ENCODE results near the gene PAPPA2. TPM values are rescaled to one million over a fixed set of nuclear protein-coding genes. Genes with fewer than 3 reads are reported as not detected.
"Not testable (repeated sequence)": the region's sequence is repeated elsewhere in the genome, so short reads cannot be mapped to it uniquely, and the experiment has no call there.

Gene PAPPA2
- polyA plus RNA-seq (2011; rRNA removed) (0.82 and 0.97 TPM in 2 replicates), polyA minus RNA-seq (2011; rRNA and poly(A)+ RNA removed) (0.82 and 1.7 TPM in 2 replicates)

GRCh38 chr1:176462674-176463378 lies at the start of gene PAPPA2:
Gene PAPPA2, plus strand, starts transcription at chr1:176463175. Its CDS starts 93,148 bp downstream, at chr1:176556323.
- TF ChIP-seq, protein P1, sequence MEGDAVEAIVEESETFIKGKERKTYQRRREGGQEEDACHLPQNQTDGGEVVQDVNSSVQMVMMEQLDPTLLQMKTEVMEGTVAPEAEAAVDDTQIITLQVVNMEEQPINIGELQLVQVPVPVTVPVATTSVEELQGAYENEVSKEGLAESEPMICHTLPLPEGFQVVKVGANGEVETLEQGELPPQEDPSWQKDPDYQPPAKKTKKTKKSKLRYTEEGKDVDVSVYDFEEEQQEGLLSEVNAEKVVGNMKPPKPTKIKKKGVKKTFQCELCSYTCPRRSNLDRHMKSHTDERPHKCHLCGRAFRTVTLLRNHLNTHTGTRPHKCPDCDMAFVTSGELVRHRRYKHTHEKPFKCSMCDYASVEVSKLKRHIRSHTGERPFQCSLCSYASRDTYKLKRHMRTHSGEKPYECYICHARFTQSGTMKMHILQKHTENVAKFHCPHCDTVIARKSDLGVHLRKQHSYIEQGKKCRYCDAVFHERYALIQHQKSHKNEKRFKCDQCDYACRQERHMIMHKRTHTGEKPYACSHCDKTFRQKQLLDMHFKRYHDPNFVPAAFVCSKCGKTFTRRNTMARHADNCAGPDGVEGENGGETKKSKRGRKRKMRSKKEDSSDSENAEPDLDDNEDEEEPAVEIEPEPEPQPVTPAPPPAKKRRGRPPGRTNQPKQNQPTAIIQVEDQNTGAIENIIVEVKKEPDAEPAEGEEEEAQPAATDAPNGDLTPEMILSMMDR (IDR thresholded peaks at IDR 0.05; ENCODE audit: insufficient read depth, low read depth, low read length): no peak
- CTCF ChIA-PET: no interaction called here
- H3K36me3 ChIP-seq (ENCODE audit: control insufficient read depth, insufficient read depth, low read length): no peaks in the 10 kb centered on the region
- no peak within 1 kb of the TSS for H3K4me3 ChIP-seq (ENCODE audit: low read depth, low read length)
- H3K27me3 ChIP-seq (ENCODE audit: control insufficient read depth, insufficient read depth, low read length): no peaks in the 10 kb centered on the region
- DNase-seq (ENCODE audit: low read depth): no peak
- POLR2A ChIA-PET: no interaction called here

DNA sequence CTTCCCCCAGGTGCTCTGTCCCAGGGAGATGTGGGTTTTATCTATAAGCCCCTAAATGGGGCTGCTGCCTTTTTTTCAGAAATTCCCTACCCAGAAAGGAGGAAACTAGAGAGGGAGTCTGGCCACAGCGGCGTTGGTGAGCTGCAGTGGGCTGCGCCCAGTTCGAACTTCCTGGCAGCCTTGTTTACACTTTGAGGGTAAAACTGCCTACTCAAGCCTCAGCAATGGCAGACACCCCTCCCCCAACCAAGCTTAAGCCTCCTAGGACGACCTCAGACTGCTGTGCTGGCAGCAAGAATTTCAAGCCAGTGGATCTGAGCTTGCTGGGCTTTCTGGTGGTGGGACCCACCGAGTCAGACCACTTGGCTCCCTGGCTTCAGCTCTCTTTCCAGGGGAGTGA lies 46.2 kb upstream of the PAPPA2 start:
- no peaks in the 10 kb centered on the region for H3K36me3 ChIP-seq (ENCODE audit: control insufficient read depth, insufficient read depth, low read length)
- ChIA-PET POLR2A (no interaction called here), CTCF (no interaction called here)
- no peak overlapping the region for H3K4me3 ChIP-seq (ENCODE audit: low read depth, low read length)
- H3K27me3 ChIP-seq (ENCODE audit: control insufficient read depth, insufficient read depth, low read length): no peaks in the 10 kb centered on the region
- TF ChIP-seq, protein P1 (IDR thresholded peaks at IDR 0.05; ENCODE audit: insufficient read depth, low read depth, low read length): no peak
- no peak for DNase-seq (ENCODE audit: low read depth)

GRCh38 chr1:176419608-176420007 lies 43.4 kb upstream of the PAPPA2 start:
- POLR2A ChIA-PET; H3K27me3 ChIP-seq (ENCODE audit: control insufficient read depth, insufficient read depth, low read length); H3K4me3 ChIP-seq (ENCODE audit: low read depth, low read length); H3K36me3 ChIP-seq (ENCODE audit: control insufficient read depth, insufficient read depth, low read length); CTCF ChIA-PET; DNase-seq (ENCODE audit: low read depth): not testable (repeated sequence)

GRCh38 chr1:176434234-176434633 lies 28.7 kb upstream of the PAPPA2 start:
- CTCF ChIA-PET: no interaction called here
- TF ChIP-seq, protein P1 (IDR thresholded peaks at IDR 0.05; ENCODE audit: insufficient read depth, low read depth, low read length): no peak
- Histone ChIP-seq H3K36me3 (ENCODE audit: control insufficient read depth, insufficient read depth, low read length) (no peaks in the 10 kb centered on the region), H3K27me3 (ENCODE audit: control insufficient read depth, insufficient read depth, low read length) (no peaks in the 10 kb centered on the region), H3K4me3 (ENCODE audit: low read depth, low read length) (no peak overlapping the region)
- no peak for DNase-seq (ENCODE audit: low read depth)
- POLR2A ChIA-PET: no interaction called here

GRCh38 chr1:176436251-176436650 lies 26.7 kb upstream of the PAPPA2 start:
- POLR2A ChIA-PET: no interaction called here
- TF ChIP-seq, protein P1 (IDR thresholded peaks at IDR 0.05; ENCODE audit: insufficient read depth, low read depth, low read length): no peak
- Histone ChIP-seq H3K4me3 (ENCODE audit: low read depth, low read length) (no peak overlapping the region), H3K27me3 (ENCODE audit: control insufficient read depth, insufficient read depth, low read length) (no peaks in the 10 kb centered on the region), H3K36me3 (ENCODE audit: control insufficient read depth, insufficient read depth, low read length) (no peaks in the 10 kb centered on the region)
- CTCF ChIA-PET: no interaction called here
- no peak for DNase-seq (ENCODE audit: low read depth)

- ChIA-PET CTCF (no interaction called here), POLR2A (interaction anchor here (0.8 kb wide), 1 partner anchor 407 kb away, joined by 3 read pairs; no protein-coding TSS in a partner anchor)
These were observed 22.8 kb upstream of the PAPPA2 start for GRCh38 chr1:176440176-176440575.

More at GRCh38 chr1:176440176-176440575, 22.8 kb upstream of the PAPPA2 start:
- Histone ChIP-seq H3K36me3 (ENCODE audit: control insufficient read depth, insufficient read depth, low read length) (no peaks in the 10 kb centered on the region), H3K27me3 (ENCODE audit: control insufficient read depth, insufficient read depth, low read length) (no peaks in the 10 kb centered on the region), H3K4me3 (ENCODE audit: low read depth, low read length) (no peak overlapping the region)
- TF ChIP-seq, protein P1 (IDR thresholded peaks at IDR 0.05; ENCODE audit: insufficient read depth, low read depth, low read length): no peak
- no peak for DNase-seq (ENCODE audit: low read depth)

All from BJ (cell line).